Suprapubic skin (tissue), 4 donors: Measurements from ENCODE around the gene KLHL15. TPM values are rescaled to one million over a fixed set of nuclear protein-coding genes. Genes with fewer than 3 reads are reported as not detected.

ENCODE experiments used
- DNase-seq, 2 donors: peaks; one replicate each; pipeline ENCODE4 v3.0.0-alpha.2; 2019; ENCODE audit warnings: low spot score in 2 of 2
- H3K27ac ChIP-seq: fragments of 200-600 bp; sonication (generic); one replicate; pipeline ENCODE4 v1.5.1; 2019
- H3K27me3 ChIP-seq: fragments of 200-600 bp; sonication (generic); one replicate; pipeline ENCODE4 v1.5.1; 2019
- H3K36me3 ChIP-seq: fragments of 200-600 bp; sonication (generic); one replicate; pipeline ENCODE4 v1.5.1; 2019
- H3K4me1 ChIP-seq: fragments of 200-600 bp; sonication (generic); one replicate; pipeline ENCODE4 v1.5.1; 2019
- H3K4me3 ChIP-seq: fragments of 200-600 bp; sonication (generic); one replicate; pipeline ENCODE4 v1.5.1; 2019; ENCODE audit warnings: mild to moderate bottlenecking
- H3K9me3 ChIP-seq: fragments of 200-600 bp; sonication (generic); one replicate; pipeline ENCODE4 v1.5.1; 2019
- EP300 ChIP-seq: sonication (generic); formaldehyde crosslinking; IDR thresholded peaks from one replicate; pipeline ENCODE4 v1.6.1; 2017; ENCODE audit warnings: antibody characterized with exemption
- POLR2A ChIP-seq, 2 donors: fragments of 450-650 bp; IDR thresholded peaks; one replicate each; pipeline ENCODE4 v1.6.1; 2017; ENCODE audit warnings: antibody characterized with exemption in 2 of 2, mild to moderate bottlenecking in 2 of 2, moderate library complexity in 2 of 2
- POLR2AphosphoS5 ChIP-seq, 3 donors: sonication (generic); formaldehyde crosslinking; IDR thresholded peaks; one replicate each; pipeline ENCODE4 v1.6.1; 2017; ENCODE audit warnings: antibody characterized with exemption in 3 of 3
- whole genome bisulfite sequencing: methylation state at CpG from one replicate; pipeline ENCODE4 v1.1.5; 2018; 5-methylcytosine and 5-hydroxymethylcytosine counted together
- total RNA-seq, 4 donors: library from RNA; depleted of rRNA; stranded (reverse); fragments of >200 nt; gene quantifications; one replicate each; pipeline ENCODE4 v1.1.0, GENCODE V29; 2016
- TF ChIP-seq, protein P1 (sequence below), 2 donors: fragments of 200-600 bp in 1 of 2; fragments of 450-650 bp in 1 of 2; sonication (generic) in 1 of 2; IDR thresholded peaks; one replicate each; pipeline ENCODE4 v1.5.1; 2016 to 2019; ENCODE audit warnings: antibody characterized with exemption in 2 of 2, mild to moderate bottlenecking in 1 of 2, moderate library complexity in 1 of 2

KLHL15 gene
- total RNA-seq, 4 donors from 2014 or later = 6.0 to 9.6 (median 7.4) TPM

DNA sequence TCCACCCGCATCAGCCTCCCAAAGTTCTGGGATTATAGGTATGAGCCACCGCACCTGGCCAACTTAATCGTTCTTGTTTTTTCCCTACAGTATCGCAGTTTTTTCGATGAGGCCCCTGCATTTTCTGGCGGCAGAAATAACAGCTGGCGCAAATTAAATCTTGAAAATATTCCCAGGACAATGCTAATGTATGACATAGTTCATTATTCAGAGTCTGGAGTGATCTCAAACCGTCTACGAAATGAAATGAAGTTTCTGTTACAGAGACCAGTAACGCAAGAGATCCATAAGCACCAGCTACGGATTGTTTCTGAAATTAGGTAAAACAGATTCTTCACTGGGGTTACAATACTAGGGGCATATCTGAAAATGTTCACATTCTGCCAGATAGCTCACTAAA lies 91.9 kb downstream of the KLHL15 start:
- TF ChIP-seq EP300 (no peak), POLR2AphosphoS5 (IDR thresholded peaks at IDR 0.05) (no peak), POLR2A (IDR thresholded peaks at IDR 0.05) (no peak)
- TF ChIP-seq, protein P1, sequence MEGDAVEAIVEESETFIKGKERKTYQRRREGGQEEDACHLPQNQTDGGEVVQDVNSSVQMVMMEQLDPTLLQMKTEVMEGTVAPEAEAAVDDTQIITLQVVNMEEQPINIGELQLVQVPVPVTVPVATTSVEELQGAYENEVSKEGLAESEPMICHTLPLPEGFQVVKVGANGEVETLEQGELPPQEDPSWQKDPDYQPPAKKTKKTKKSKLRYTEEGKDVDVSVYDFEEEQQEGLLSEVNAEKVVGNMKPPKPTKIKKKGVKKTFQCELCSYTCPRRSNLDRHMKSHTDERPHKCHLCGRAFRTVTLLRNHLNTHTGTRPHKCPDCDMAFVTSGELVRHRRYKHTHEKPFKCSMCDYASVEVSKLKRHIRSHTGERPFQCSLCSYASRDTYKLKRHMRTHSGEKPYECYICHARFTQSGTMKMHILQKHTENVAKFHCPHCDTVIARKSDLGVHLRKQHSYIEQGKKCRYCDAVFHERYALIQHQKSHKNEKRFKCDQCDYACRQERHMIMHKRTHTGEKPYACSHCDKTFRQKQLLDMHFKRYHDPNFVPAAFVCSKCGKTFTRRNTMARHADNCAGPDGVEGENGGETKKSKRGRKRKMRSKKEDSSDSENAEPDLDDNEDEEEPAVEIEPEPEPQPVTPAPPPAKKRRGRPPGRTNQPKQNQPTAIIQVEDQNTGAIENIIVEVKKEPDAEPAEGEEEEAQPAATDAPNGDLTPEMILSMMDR (IDR thresholded peaks at IDR 0.05) = no peak
- H3K27me3 ChIP-seq = no peaks in the 10 kb centered on the region
- H3K9me3 ChIP-seq = no peaks in the 10 kb centered on the region
- 77% methylated on average over 11 of the region's 11 CpGs for WGBS
- DNase-seq = no peak
- no peaks in the 10 kb centered on the region for H3K36me3 ChIP-seq
- H3K4me1 ChIP-seq = no peaks in the 10 kb centered on the region
- no peak overlapping the region for H3K27ac ChIP-seq
- H3K4me3 ChIP-seq = no peak overlapping the region

Other genes starting within 250 kb of the KLHL15 start
- 100 to 1,000 TPM; 131 to 357 (median 202) TPM for gene SAT1, start 244.0 kb downstream of the KLHL15 start, total RNA-seq
- gene APOO, start 119.2 kb downstream of the KLHL15 start, total RNA-seq = 10 to 100 TPM in 2 of 4 donors, 1 to 10 TPM in 2; 6.2 to 14.1 (median 9.7) TPM
- gene CXorf58, start 119.2 kb downstream of the KLHL15 start, total RNA-seq = not detected
- 100 to 1,000 TPM; 111 to 118 (median 115) TPM for gene EIF2S3, start 27.8 kb upstream of the KLHL15 start, total RNA-seq
- gene ZFX, start 122.5 kb upstream of the KLHL15 start, total RNA-seq = 10 to 100 TPM; 31.4 to 61.3 (median 45.0) TPM